A673 (cell line): ENCODE data around the gene MRPL20.

Experiments used
- EZH2 ChIP-seq: fragments of 200-600 bp; sonication (generic); IDR thresholded peaks from 2 replicates; pipeline ENCODE4 v1.6.1; 2017; ENCODE audit warnings: borderline replicate concordance, low read depth, mild to moderate bottlenecking, mixed read lengths, antibody characterized with exemption, low read length; ENCODE audit not compliant: poor library complexity, severe bottlenecking
- TF ChIP-seq, protein P1 (sequence below): fragments of 300-800, 200-600 bp; sonication (generic); conservative IDR thresholded peaks from 2 replicates; pipeline ENCODE4 v1.5.1; 2017; ENCODE audit warnings: low read depth, mild to moderate bottlenecking, antibody characterized with exemption, low read length, moderate library complexity, mixed read lengths

DNA sequence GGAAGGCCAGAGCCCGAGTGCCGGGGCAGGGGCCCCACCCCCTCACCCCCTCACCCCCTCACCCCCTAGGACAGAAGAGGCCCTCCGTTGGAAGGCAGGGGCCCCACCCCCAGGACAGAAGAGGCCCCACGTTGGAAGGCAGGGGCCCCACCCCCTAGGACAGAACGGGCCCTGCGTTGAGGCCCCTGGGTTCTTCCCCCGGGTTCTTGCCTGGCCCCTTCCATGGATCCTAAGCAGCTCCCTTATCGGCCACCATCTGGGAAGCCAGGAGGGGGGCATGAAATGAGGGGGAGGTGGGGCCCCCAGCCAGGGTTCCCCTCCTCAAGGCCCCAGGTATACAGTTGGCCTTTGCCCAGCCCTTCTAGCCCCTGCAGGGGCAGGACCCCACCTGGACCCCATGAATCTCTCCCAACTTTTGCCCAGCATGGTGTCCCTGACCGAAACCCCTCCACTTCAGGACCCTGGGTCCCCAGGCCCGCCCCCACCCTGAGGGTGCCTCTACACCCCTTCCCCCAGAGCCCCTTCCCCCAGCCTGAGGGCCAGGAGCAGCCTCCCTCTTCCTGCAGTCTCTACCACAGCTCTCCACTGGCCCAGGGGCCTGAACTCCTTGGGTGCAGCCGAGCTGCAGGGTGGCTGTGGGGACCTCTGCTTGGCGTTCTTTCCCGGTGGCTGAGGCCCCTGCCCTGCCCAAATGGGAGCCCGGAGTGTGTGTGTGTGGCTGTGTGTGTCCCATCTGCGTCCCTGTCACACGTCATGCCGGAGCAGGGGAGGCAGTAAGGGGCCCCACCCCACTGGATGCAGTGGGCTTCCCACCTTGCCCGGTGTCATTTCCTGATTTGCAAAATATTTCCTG is 24.1 kb upstream of the MRPL20 start:
- TF ChIP-seq, protein P1, sequence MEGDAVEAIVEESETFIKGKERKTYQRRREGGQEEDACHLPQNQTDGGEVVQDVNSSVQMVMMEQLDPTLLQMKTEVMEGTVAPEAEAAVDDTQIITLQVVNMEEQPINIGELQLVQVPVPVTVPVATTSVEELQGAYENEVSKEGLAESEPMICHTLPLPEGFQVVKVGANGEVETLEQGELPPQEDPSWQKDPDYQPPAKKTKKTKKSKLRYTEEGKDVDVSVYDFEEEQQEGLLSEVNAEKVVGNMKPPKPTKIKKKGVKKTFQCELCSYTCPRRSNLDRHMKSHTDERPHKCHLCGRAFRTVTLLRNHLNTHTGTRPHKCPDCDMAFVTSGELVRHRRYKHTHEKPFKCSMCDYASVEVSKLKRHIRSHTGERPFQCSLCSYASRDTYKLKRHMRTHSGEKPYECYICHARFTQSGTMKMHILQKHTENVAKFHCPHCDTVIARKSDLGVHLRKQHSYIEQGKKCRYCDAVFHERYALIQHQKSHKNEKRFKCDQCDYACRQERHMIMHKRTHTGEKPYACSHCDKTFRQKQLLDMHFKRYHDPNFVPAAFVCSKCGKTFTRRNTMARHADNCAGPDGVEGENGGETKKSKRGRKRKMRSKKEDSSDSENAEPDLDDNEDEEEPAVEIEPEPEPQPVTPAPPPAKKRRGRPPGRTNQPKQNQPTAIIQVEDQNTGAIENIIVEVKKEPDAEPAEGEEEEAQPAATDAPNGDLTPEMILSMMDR: no peak
- no peak for TF ChIP-seq EZH2
